ENCODE results near the gene SLC17A7.

SLC17A7 gene

DNA sequence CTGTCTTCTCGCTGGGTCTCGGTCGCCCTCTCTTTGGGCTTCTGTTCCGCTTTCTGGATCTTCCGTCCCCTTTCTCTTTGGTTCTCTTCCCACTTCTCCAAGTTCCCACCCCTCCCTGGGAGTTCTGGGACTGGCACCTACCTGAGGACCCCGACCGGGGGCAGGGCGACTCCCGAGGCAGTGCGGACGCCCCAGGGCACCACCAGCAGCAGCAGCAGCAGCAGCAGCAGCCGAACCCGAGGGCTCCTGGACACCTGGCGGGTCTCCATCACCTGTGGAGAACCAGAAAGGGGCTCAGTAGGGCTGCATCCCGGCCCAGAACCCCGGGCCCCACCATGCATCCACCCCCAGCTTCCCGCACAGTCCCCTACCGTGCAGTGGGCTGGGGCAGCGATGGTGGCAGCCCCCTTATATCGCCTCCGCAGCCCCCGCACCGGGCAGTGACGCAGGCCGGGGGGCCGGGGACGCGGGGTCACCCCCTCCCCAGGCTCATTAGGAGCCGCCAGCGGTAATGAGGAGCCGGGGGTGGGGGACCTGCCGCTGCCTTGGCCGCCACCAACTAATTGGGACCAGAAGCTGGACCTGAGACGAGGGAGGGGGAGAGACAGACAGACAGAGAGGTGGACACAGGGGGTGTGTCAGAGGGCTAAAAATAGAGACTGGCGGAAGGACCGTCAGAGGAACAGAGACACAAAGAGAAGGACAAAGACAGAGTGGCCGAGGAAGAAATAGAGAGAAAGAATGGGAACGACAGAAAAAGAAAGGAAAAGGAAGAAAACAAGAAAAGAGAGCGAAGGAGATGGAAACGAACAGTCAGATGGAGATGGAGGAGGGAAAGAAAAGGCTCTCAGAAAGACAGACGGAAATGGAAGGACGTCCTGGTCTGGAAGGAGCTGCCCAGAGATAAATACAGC lies 18.0 kb downstream of the SLC17A7 start, which contains the start of gene PTH2:
Gene PTH2, minus strand, starts transcription at position 371 of the 914 bp plus-strand sequence. Its CDS starts 102 bp downstream, at position 269.
- Histone ChIP-seq H3K4me1 (peaks cover 81% of the 10 kb centered on the region), H3K36me3 (no peaks in the 10 kb centered on the region), H3K4me3 (peak within 1 kb of the TSS; percentile 36; the same call in 1 of the 2 replicates), H3K27me3 (peaks cover 98% of the 10 kb centered on the region), H3K9ac (0 out of 2 replicates have a peak within 1 kb of the TSS, but pooled peaks have one; percentile 4), H3K9me3 (no peaks in the 10 kb centered on the region; the same call in 1 of the 2 replicates), H3K27ac (no peak within 1 kb of the TSS), H4K20me1 (peaks cover 25% of the 10 kb centered on the region), H3K4me2 (peak within 1 kb of the TSS; percentile 71)
- TF ChIP-seq Cebpa-rat (IDR thresholded peaks at IDR 0.05), result no peak

- Histone ChIP-seq H3K9me3 (no peaks in the 10 kb centered on the region; the same call in 1 of the 2 replicates), H3K36me3 (no peaks in the 10 kb centered on the region), H3K4me2 (peak overlapping the region; percentile 71), H3K4me1 (peaks cover 81% of the 10 kb centered on the region), H4K20me1 (peaks cover 20% of the 10 kb centered on the region), H3K27ac (no peak overlapping the region), H3K27me3 (peaks cover 90% of the 10 kb centered on the region), H3K9ac (no peak overlapping the region), H3K4me3 (peak overlapping the region; percentile 36; the same call in 1 of the 2 replicates)
- no peak for TF ChIP-seq Cebpa-rat (IDR thresholded peaks at IDR 0.05)
These were observed 18.8 kb downstream of the SLC17A7 start for GRCh38 chr19:49422407-49423070.

DNA sequence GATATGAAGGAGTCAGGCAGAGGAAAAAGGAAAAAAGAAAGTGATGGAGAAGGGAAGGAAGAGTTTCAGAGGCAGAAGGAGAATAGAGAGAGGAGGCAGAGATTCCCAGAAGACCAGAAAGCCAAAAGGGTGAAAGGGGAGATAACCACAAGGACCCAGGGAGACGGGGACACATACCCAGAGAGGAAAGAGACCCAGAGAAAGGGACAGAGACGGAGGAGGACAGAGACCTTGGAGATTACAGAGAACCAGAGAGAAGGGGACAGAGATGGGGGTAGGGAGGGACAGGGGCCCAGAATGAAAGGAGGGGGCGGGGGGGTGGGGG lies 19.5 kb downstream of the SLC17A7 start:
- Histone ChIP-seq H3K9me3 (no peaks in the 10 kb centered on the region; the same call in 1 of the 2 replicates), H3K9ac (no peak overlapping the region), H3K27me3 (peaks cover 83% of the 10 kb centered on the region), H3K4me3 (no peak overlapping the region), H4K20me1 (peaks cover 20% of the 10 kb centered on the region), H3K36me3 (no peaks in the 10 kb centered on the region), H3K27ac (no peak overlapping the region), H3K4me1 (peaks cover 81% of the 10 kb centered on the region), H3K4me2 (no peak overlapping the region)
- TF ChIP-seq Cebpa-rat (IDR thresholded peaks at IDR 0.05), result no peak

DNA sequence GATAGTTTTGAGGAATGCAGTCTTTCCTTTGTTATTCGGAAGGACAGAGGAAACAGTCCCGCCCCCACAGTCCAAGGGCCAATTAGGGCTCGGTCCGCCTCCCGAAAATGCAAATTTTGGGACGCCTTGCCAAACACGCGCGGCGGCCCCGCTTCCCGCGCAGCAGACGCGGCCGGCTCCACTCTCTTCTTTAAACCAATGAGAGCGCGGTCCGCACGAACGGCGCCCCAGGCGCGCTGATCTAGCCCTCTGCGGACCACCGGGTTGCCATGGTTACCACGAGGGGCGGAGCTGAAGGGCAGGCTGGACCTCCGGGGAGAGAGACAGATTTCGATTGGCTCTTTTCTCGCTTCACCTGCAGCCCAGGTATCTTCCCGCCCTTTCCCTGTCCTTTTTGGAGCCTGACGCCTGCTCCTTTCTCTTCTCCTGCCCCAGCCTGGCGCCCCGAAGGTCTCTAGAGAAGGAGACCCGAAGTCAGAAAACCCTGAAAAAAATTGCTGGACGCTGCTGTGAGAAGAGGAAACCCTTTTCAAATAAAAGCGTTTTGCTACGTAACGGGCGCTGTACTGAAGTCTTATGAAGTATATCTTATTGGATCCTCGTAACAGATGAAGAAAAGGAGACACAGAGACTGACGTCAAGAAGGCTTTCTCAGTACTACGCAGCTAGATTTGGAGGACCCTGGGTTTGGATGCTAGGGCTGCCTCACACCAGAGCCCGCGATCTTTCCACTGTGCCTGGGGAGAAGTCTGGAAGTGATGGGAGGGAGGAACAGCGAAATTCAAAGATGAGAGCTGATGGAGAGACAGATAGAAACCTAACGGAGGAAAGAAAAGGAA lies 20.1 kb downstream of the SLC17A7 start:
- H3K9ac ChIP-seq, result no peak overlapping the region
- H3K27me3 ChIP-seq, result peaks cover 77% of the 10 kb centered on the region
- peaks cover 18% of the 10 kb centered on the region for H4K20me1 ChIP-seq
- H3K9me3 ChIP-seq, result no peaks in the 10 kb centered on the region; the same call in 1 of the 2 replicates
- no peak for TF ChIP-seq Cebpa-rat (IDR thresholded peaks at IDR 0.05)
- H3K4me3 ChIP-seq, result peak overlapping the region; percentile 43; the same call in 1 of the 2 replicates
- no peak overlapping the region for H3K27ac ChIP-seq
- H3K36me3 ChIP-seq, result no peaks in the 10 kb centered on the region
- H3K4me2 ChIP-seq, result no peak overlapping the region
- peaks cover 81% of the 10 kb centered on the region for H3K4me1 ChIP-seq

DNA sequence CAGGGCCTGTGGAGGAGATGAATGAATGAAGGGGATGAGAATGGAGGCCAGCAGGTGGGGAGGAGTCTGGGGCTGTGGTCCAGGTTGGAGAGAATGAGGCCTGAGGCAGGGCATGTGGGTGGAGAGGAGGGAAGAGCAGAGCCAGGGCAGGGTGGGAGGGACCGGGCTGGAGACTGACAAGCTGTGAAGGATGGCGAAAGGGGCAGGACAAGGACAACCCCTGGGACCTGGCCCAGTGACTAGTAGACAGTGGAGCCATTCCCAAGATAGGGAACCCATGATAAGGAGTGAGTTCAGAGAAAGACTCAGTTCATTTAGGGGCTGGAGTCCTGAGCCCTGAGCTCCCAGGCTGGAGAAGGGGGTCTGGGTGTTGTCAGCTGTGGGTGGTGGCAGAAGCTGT lies 21.1 kb downstream of the SLC17A7 start:
- Histone ChIP-seq H3K4me3 (no peak overlapping the region), H3K27ac (no peak overlapping the region), H3K4me1 (peaks cover 81% of the 10 kb centered on the region), H3K4me2 (peak overlapping the region; percentile 95; the same call in 1 of the 2 replicates), H3K9ac (no peak overlapping the region), H4K20me1 (peaks cover 8% of the 10 kb centered on the region), H3K27me3 (peaks cover 67% of the 10 kb centered on the region), H3K9me3 (no peaks in the 10 kb centered on the region; the same call in 1 of the 2 replicates), H3K36me3 (no peaks in the 10 kb centered on the region)
- TF ChIP-seq Cebpa-rat (IDR thresholded peaks at IDR 0.05), result no peak

DNA sequence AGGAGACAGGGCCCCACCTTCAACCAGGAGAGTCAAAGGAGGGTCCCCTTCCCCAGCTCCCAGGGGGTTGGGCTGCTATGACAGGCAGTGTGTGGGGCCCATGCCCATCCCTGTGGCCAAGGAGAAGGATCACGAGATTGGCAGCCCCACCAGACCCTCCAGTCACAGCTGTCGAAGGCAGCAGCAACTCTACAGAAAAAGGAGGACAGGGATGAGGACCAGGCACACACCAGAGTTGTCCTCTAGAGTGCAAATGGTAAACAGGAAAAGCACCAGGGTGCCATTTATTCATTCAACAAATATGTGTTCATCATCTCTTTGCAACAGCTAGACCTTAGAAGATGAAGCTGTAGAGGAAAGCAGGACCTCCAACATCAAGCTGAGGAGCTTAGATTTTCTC lies 22.2 kb downstream of the SLC17A7 start:
- peaks cover 56% of the 10 kb centered on the region for H3K27me3 ChIP-seq
- H4K20me1 ChIP-seq, result peaks cover 8% of the 10 kb centered on the region
- H3K4me1 ChIP-seq, result peaks cover 84% of the 10 kb centered on the region
- H3K27ac ChIP-seq, result no peak overlapping the region
- H3K9ac ChIP-seq, result no peak overlapping the region
- H3K36me3 ChIP-seq, result no peaks in the 10 kb centered on the region
- no peak for TF ChIP-seq Cebpa-rat (IDR thresholded peaks at IDR 0.05)
- peak overlapping the region; percentile 95 for H3K4me2 ChIP-seq
- no peaks in the 10 kb centered on the region; the same call in 1 of the 2 replicates for H3K9me3 ChIP-seq
- H3K4me3 ChIP-seq, result no peak overlapping the region

- no peak for TF ChIP-seq Cebpa-rat (IDR thresholded peaks at IDR 0.05)
- Histone ChIP-seq H3K4me3 (no peak overlapping the region), H3K27ac (peak overlapping the region; percentile 77), H3K9ac (no peak overlapping the region), H3K36me3 (no peaks in the 10 kb centered on the region), H3K4me1 (peaks cover 84% of the 10 kb centered on the region), H4K20me1 (peaks cover 7% of the 10 kb centered on the region), H3K4me2 (peak overlapping the region; percentile 95), H3K27me3 (peaks cover 50% of the 10 kb centered on the region), H3K9me3 (no peaks in the 10 kb centered on the region; the same call in 1 of the 2 replicates)
These were observed 22.8 kb downstream of the SLC17A7 start for GRCh38 chr19:49418511-49418910.

DNA sequence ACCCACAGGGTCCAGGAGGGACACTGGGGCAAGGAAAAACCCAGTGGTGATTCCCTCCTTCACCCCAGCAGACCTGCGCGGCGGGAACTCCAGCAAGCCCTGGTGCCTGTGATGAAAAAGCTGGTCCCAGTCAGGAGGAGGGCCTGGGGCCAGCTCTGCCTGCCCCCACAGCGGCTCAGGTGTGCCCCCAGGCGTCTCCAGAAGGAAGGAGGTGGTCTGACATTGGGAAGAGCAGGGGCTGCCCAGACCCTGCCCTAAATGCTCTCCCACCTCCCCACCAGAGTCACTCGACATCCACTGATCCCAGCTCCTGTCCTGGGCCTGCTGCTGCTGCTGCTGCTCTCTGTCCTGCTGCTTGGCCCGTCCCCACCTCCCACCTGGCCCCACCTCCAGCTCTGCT lies 24.2 kb downstream of the SLC17A7 start:
- TF ChIP-seq Cebpa-rat (IDR thresholded peaks at IDR 0.05), result no peak
- H3K4me3 ChIP-seq, result no peak overlapping the region
- no peaks in the 10 kb centered on the region; the same call in 1 of the 2 replicates for H3K9me3 ChIP-seq
- peak overlapping the region; percentile 40; the same call in 1 of the 2 replicates for H3K9ac ChIP-seq
- H3K27ac ChIP-seq, result peak overlapping the region; percentile 77
- peaks cover 35% of the 10 kb centered on the region for H3K27me3 ChIP-seq
- H3K4me1 ChIP-seq, result peaks cover 84% of the 10 kb centered on the region
- no peaks in the 10 kb centered on the region for H3K36me3 ChIP-seq
- H4K20me1 ChIP-seq, result no peaks in the 10 kb centered on the region
- peak overlapping the region; percentile 95 for H3K4me2 ChIP-seq

DNA sequence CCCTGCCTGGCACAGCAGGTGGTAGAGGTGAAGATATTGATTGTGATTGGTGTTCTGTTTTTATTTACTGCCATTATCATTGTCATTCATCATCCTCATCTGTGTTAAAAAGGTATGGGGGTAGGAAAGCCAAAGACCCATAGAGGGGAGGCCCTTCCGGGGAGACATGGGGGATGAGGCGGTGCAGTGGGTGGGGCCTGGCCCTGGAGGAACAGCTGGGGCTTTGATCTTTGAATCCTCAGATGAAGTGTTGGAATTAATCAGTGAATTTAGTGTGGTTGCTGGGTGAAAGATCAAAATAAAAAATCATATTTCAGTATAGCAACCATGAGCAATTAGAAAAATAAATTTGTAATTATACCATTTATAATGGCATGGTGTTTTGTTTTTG lies 25.5 kb downstream of the SLC17A7 start:
- H3K27me3 ChIP-seq, result peaks cover 23% of the 10 kb centered on the region
- H3K4me2 ChIP-seq, result peak overlapping the region; percentile 95
- H3K4me1 ChIP-seq, result peaks cover 90% of the 10 kb centered on the region
- no peaks in the 10 kb centered on the region; the same call in 1 of the 2 replicates for H3K9me3 ChIP-seq
- H3K9ac ChIP-seq, result 0 out of 2 replicates have a peak overlapping the region, but pooled peaks have one; percentile 61
- H3K4me3 ChIP-seq, result peak overlapping the region; percentile 50; the same call in 1 of the 2 replicates
- no peaks in the 10 kb centered on the region for H4K20me1 ChIP-seq
- H3K27ac ChIP-seq, result peak overlapping the region; percentile 70
- no peaks in the 10 kb centered on the region for H3K36me3 ChIP-seq
- no peak for TF ChIP-seq Cebpa-rat (IDR thresholded peaks at IDR 0.05)

Measured in BLaER1 (cell line).